ENCODE measurements around the gene ADD3. TPM values are rescaled to one million over a fixed set of nuclear protein-coding genes. Genes with fewer than 3 reads are reported as not detected.

Gene ADD3
- total RNA-seq, 2 donors from 2014 or later = 91.1 to 659 TPM

- ATAC-seq (ENCODE audit: insufficient number of reproducible peaks, low FRiP score, low read depth) (peak; percentile 31), DNase-seq (ENCODE audit: low spot score) (no peak)
- H3K4me1 ChIP-seq (ENCODE audit: control insufficient read depth in 1 of 2, low read depth in 2 of 2) = peaks cover 25 to 89% of the 10 kb centered on the region in 2 donors
- no peaks in the 10 kb centered on the region for H3K36me3 ChIP-seq
- H3K27ac ChIP-seq = peak overlapping the region in 1 of 2 donors; percentile 9
- TF ChIP-seq CTCF (IDR thresholded peaks at IDR 0.05) = no peak
- H3K4me3 ChIP-seq = no peak overlapping the region
- no peaks in the 10 kb centered on the region for H3K27me3 ChIP-seq (replicated peaks; ENCODE audit: insufficient read depth)
- no peaks in the 10 kb centered on the region for H3K9me3 ChIP-seq
Measured at GRCh38 chr10:110016039-110016438, 8.3 kb downstream of the ADD3 start.

- no peaks in the 10 kb centered on the region for H3K9me3 ChIP-seq
- DNase-seq (ENCODE audit: low spot score) = no peak
- H3K27ac ChIP-seq = no peak overlapping the region
- peak overlapping the region; percentile 31 for H3K4me3 ChIP-seq
- H3K36me3 ChIP-seq = no peaks in the 10 kb centered on the region
- TF ChIP-seq CTCF (IDR thresholded peaks at IDR 0.05) = no peak
- ATAC-seq (ENCODE audit: insufficient number of reproducible peaks, low FRiP score, low read depth) = no peak
- H3K27me3 ChIP-seq (replicated peaks; ENCODE audit: insufficient read depth) = no peaks in the 10 kb centered on the region
- peaks cover 16 to 84% of the 10 kb centered on the region in 2 donors for H3K4me1 ChIP-seq (ENCODE audit: control insufficient read depth in 1 of 2, low read depth in 2 of 2)
Measured at GRCh38 chr10:110017052-110017451, 9.3 kb downstream of the ADD3 start.

- Histone ChIP-seq H3K9me3 (no peaks in the 10 kb centered on the region), H3K27ac (no peak overlapping the region), H3K4me1 (ENCODE audit: control insufficient read depth in 1 of 2, low read depth in 2 of 2) (peaks cover 16 to 79% of the 10 kb centered on the region in 2 donors), H3K27me3 (replicated peaks; ENCODE audit: insufficient read depth) (no peaks in the 10 kb centered on the region), H3K36me3 (no peaks in the 10 kb centered on the region), H3K4me3 (no peak overlapping the region)
- DNase-seq (ENCODE audit: low spot score) = no peak
- ATAC-seq (ENCODE audit: insufficient number of reproducible peaks, low FRiP score, low read depth) = no peak
- TF ChIP-seq CTCF (IDR thresholded peaks at IDR 0.05) = no peak
Measured at GRCh38 chr10:110017907-110018306, 10.1 kb downstream of the ADD3 start.

- Histone ChIP-seq H3K27me3 (replicated peaks; ENCODE audit: insufficient read depth) (no peaks in the 10 kb centered on the region), H3K4me1 (ENCODE audit: control insufficient read depth in 1 of 2, low read depth in 2 of 2) (peaks cover 15 to 69% of the 10 kb centered on the region in 2 donors), H3K9me3 (no peaks in the 10 kb centered on the region), H3K4me3 (no peak overlapping the region), H3K27ac (peak overlapping the region in 1 of 2 donors; percentile 10), H3K36me3 (no peaks in the 10 kb centered on the region)
- ATAC-seq (ENCODE audit: insufficient number of reproducible peaks, low FRiP score, low read depth) (no peak), DNase-seq (ENCODE audit: low spot score) (no peak)
- no peak for TF ChIP-seq CTCF (IDR thresholded peaks at IDR 0.05)
Measured at GRCh38 chr10:110020265-110020664, 12.5 kb downstream of the ADD3 start.

GRCh38 chr10:110022716-110023504, 15.1 kb downstream of the ADD3 start:
- ATAC-seq (ENCODE audit: insufficient number of reproducible peaks, low FRiP score, low read depth) = no peak
- Histone ChIP-seq H3K4me3 (no peak overlapping the region), H3K27me3 (replicated peaks; ENCODE audit: insufficient read depth) (no peaks in the 10 kb centered on the region), H3K4me1 (ENCODE audit: control insufficient read depth in 1 of 2, low read depth in 2 of 2) (peaks cover 11 to 44% of the 10 kb centered on the region in 2 donors), H3K27ac (no peak overlapping the region), H3K9me3 (no peaks in the 10 kb centered on the region), H3K36me3 (no peaks in the 10 kb centered on the region)
- no peak for DNase-seq (ENCODE audit: low spot score)
- TF ChIP-seq CTCF (IDR thresholded peaks at IDR 0.05) = no peak
